ENCODE measurements around the gene ANKRD33B.
A peak's percentile ranks its signal among the peaks of the same experiment; 100 is the strongest.

ANKRD33B gene

DNA sequence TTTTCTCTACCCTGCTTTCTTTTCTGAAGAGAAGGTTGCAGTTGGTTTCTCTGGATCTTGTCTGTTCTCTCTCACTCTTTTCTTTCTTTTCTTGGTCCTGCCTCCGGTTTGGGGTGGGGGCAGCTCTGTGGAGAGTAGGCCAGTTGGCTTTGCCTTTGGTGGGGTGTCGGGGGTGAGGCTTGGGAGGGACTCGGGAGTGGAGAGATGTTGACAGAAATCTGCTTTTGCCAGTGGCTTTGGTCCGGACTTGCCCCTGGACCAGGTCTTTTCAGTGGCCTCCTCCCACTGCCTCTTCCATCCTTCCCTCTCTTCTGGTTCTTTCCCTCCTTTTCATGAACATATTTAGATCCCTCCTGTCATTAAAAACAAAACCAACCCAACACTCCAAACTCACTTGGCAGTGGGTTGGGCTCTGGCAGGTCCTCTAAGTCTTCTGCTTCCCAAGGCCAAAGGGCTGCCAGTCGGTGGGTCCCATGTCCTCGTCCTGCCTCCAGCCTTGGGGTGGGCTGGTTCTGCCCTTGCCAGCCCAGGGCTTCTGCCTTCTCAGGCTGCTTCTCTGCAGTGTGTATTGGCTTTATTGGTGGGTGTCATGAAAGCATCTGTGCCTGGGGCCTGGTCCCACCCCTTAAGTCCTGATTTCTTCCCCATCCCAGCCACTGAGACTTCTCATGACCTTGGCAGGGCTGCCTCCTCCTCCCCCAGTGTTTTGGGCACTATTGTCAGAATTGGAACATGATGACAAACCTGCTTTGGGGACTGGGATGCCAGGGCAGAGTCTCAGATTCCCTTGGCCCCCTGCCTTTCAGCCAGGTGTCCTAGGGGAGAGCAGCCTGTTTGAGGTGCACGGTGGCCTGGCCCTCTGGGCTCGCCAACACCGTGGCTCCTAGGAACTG lies 16.9 kb downstream of the ANKRD33B start:
- DNase-seq = no peak

DNA sequence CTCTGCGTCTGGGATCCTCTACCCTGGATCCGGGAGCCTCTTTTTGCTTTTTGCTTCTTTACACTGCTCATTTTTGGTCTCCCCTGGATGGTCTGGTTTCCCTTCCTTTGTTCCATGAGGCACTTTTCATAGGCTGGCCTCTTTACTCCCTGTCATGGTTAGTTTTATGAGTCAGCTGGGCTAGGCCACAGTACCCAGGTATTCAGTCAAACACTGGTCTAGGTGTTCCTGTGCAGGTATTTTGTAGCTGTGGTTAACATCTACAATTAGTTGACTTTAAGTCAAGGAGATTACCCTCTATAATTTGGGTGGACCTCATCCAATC lies 17.5 kb downstream of the ANKRD33B start:
- no peak for DNase-seq

DNA sequence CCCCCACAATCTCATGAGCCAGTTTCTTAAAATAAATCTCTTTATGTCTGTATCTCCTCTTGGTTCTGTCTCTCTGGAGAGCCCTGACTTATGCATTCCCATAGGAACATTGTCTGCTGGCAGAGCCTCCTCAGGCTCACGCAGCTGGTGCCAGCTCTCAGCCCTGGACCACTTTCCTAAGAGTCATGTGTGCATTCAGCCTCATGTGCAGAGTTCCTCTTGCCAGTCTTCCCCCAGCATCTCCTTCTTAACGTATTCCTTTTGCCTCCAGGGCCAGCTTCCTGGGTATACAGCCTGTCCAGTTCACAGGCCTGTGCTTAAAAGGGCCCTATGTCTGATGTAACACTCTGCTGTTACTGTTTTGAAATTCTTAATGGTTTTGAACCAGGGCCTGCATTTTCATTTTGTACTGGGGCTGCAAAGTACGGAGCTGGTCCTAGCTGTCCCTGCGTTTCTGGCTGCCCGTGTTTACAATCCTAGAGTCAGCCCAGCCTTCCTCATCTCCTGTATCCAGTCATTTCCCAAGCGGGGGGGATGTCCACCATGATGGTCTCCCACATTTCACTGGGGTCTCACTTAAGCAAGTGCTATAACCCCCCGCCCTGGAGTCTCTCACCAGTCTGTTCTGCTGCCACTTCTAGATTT lies 18.1 kb downstream of the ANKRD33B start:
- DNase-seq = no peak

DNA sequence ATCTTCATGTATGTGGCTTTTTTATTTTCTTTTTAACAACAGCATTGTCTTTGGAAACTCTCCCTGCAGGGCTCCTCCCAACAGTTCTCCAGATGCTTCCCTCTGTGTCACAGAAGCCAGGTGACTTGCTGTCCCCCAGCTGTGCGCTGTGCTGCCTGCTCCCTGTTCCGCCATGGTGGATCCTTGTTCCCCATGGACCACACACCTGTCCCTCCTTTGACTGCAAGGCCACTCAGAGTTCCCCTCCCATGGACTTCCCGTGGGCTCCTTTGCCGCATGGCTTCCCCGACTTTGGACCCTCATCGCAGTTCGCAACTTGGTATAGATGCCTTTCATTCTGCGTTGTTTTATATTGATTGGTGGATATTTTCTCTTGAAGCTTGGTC lies 18.6 kb downstream of the ANKRD33B start:
- DNase-seq = no peak

DNA sequence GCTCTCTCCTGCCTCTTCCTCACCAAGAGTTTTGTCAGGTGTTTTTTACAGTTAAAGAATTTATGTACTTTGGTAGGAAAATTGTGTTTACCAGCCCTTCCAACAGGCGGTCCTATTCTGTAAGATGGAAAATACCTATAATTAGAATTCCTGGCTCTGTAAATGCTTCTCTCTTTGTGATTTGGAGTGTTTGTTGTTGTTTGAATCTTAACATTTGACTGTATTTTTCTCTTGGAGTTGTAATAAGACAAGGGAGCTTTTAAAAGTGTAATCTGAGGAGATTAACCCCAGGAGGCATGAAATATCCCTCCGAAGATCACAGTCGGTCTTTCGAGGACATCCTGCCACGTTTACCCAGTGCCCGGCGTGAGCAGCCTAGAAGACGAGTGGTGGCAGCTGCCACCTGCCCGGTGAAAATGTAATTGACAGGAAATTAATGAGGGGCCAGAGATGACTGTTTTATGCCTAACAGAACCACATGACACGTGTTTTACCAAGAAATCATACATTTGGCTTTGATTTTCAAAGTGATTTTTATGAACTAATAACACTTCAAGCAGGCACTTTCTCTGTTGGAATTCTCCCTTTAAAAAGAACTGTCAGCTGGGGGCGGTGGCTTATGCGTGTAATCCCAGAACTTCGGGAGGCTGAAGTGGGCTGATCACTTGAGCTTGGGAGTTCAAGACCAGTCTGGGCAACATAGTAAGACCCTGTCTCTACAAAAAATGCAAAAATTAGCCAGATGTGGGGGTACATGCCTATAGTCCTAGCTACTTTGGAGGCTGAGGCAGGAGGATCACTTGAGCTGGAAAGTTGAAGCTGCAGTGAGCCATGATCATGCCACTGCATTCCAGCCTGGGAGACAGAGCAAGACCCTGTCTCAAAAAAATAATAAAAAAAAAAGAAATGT lies 20.0 kb downstream of the ANKRD33B start:
- no peak for DNase-seq

DNA sequence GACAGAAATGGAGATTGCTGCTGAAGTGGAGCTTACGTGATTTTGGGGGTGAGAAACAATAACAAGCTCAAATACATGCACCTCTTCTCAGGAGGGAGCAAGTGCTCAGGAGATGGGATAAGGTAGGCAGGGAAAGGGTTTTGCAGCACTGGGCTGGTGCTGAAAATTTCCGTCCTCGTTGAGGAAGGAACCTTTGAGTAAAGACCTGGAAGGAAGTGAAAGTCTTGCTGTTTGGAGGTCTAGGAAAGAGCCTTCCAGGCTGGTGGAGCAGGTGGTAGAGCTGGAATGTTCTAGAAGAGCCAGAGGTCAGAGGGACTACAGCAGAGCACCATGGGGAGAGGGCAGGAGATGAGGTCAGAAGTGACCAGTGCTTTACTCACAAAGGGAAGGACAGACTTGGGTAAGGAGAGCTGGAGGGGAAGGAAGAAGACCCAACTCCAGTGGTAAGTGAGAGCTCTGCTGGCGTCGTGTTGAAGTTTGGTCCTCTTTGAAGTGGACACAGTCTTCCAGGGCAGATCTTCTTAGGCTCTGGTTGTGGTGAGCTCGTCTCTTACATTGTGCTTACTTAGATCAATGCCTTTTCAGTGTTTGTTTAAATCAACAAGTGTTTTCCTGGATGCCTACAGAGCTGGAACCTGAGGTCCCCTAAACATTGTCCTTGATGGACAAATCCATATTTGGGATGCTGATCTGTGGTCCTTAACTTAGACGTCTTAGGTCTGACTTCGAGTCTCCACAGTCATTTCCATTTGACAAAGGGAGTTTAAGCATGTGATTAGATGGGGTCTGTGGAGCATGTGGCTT lies 21.0 kb downstream of the ANKRD33B start:
- no peak for DNase-seq

DNA sequence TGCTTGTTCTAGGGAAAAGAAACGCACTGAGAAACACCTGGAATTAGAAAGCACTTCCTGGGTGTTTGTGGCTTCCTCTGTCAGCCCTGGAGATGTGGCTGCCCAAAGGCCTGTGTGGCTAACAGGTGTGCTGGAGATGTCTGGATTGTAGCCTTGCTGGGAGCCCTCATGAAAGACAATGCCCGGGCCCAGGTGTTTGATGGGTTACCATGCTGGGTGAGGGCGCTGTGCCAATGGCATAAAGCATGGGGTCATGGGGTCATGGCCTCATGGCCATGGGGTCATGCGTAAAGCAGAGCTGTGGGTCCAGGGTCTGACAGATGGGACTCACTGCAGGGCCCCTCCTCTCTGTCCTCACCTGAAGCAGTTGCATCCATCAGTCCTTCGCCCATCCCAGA lies 21.6 kb downstream of the ANKRD33B start:
- DNase-seq = no peak

DNA sequence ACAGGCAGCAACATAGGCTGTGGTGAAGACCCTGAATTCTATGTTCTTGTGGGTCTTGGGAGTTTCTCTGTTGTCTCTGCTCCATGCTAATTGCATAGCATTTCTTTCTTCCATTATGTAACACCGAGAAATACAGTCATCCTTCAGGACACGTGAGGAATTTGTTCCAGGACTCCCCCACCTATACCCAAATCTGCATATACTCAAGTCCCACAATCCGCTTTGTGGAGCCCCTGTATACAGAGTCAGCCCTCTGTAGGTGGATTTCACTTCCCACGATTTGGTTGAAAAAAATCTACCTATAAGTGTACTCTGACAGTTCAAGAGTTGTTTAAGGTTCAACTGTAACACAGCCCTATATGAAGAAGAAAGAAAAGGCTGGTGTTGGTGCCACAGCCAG lies 22.1 kb downstream of the ANKRD33B start:
- DNase-seq = no peak

DNA sequence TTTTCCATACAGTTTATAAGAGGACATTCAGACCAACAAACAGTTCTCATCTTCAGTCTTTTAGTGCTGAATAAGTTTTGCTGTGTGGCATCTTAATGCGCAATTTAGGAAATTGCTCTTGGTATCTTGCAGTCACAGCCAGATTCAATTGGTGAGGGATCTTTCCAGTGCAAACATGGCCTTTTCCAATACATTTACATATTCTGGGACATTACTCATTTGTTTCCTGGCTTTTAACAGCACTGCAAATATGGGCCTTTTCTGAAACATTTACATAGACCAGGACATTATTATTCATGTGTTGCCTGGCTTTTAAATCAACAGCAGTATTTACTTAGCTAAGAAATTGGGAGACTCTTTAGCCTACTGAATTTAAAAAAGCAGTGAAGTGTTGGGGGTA lies 22.7 kb downstream of the ANKRD33B start:
- DNase-seq = no peak

DNA sequence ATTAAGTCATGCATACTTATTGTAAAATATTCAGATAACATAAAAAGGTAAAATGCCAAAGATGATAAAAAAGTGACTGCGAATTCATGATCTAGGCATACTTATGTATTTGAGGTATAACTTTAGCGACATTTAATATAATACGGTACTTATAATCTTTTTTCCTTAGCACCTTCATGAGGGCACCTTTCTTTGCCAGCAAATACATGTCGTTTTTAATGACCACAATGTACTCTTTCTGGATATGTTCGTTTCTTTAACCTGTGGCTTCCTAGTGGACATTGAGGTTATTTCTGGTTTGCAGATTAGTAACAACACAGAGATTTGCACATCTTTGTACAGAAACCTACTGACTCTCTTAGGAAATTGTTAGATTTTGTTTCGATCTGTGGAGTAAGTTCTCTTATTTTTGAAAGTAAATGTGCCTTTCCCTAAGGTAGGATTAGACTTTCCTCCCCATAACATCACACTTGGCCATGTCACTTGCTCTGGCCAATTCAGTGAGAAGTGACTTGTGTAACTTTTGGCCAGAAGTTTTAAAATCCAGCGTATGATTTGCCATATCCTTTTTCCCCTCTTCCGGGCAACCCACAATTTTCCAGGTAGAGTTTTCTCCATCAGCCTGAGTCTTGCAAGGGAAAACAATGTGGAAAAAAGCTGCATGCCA lies 24.4 kb downstream of the ANKRD33B start:
- DNase-seq = no peak

DNA sequence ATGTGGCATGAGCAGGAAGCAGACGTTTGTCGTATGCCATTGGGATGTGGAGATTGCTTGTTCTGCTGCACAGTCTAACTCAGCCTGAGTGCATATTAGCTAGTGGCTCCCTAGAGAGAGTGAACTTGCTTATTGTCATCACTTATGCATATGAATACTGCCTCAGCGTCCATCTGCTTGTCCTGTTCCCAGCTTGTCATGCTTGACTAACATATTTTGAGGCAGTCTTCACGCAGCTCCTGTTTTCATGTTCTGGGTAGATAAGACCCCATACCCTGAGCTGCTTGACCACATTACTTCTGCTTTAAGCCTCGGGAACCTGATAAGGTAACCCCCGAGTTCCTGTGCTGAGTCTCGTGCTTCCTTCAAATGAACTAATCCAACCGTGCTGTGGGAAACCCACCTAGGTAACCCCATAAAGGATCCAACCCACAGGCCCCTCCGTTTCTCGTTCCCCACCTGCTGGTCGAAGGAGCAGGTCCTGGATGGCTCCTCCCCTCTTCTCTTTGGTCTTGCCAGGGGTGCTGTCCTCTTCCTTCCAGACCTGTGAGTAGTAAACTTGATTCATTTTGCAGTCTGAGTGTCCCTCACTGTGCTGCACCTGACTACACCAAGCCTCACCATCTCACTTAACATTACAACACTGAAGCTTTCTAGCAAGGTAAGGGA lies 25.0 kb downstream of the ANKRD33B start:
- DNase-seq = no peak

DNA sequence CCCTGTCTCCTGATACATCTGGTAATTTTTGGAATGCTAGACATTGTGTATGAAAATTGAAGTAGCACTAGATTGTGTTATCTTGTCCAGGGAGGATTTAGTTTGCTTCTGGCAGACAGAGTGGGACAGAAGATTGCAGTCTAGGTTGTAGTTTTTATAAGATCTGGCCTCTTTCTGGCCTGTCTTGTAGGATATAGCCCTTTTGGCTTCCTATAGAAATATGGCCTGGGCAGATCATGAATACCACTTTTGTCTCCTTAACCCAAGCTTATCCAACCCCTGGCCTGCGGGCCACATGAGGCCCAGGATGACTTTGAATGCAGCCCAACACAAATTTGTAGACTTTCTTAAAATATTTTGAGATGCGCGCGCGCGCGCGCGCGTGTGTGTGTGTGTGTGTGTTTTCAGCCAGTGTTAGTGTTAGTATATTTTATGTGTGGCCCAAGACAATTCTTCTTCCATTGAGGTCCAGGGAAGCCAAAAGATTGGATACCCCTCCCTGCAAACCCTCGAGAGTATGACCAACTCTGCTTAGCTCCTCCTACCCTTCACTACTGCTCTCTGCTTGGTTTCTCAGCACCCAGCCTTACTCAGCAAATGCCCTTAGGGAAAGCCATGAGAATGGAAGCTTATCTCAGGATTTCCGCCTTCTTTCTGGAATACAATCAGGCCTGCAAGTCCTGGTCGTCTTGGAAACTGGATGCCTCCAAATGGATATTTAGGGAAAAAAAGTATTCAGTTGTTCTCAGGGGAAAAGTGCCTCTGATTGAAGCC lies 26.5 kb downstream of the ANKRD33B start:
- DNase-seq = no peak

DNA sequence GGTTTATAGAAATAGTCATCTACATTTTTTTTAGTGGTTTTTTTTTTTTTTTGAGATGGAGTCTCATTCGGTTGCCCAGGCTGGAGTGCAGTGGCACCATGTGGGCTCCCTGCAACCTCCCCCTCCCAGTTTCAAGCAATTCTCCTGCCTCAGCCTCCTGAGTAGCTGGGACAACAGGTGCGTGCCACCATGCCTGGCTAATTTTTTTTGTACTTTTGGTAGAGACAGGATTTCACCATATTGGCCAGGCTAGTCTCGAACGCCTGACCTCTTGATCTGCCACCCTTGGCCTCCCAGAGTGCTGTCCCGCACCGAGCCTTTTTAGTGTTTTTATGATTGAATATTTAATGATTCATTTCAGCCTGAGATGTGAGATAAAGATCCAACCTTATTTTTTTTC lies 27.3 kb downstream of the ANKRD33B start:
- DNase-seq = no peak

DNA sequence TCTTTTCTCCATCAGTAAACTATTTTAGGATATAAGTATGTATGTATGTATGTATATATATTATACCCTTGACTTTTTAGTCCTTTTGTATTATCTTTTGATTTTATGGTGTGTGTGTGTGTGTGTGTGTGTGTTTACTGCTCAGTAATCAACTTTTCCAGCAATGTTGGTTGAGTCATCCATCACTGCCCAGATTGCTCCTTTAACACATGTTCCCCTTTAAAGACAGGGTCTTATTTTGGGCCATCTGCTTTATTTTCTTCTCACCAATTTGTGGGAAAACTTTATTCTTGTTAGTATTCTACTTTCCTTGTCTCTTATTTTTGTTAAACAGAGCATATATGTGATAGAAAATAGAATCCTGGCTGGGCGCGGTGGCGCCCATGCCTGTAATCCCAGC lies 28.1 kb downstream of the ANKRD33B start:
- no peak for DNase-seq

DNA sequence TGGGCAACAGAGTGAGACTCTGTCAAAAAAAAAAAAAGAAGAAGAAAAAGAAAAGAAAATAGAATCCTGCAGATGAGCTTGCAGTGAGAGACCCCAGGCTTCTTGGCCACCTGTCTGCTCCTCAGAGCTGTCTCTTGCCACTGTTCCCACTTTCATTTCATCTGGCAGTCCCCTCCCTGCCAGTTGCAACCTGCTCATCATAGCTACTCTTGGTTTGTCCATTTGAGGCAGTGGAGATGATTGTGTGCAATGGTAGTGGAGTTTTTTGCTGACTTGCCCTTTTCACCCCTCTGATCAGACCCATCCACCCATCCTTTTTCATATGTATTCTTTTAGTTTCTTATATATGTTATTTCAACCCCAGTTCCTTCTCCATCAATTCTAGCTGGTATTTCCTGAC lies 28.7 kb downstream of the ANKRD33B start:
- DNase-seq = no peak

DNA sequence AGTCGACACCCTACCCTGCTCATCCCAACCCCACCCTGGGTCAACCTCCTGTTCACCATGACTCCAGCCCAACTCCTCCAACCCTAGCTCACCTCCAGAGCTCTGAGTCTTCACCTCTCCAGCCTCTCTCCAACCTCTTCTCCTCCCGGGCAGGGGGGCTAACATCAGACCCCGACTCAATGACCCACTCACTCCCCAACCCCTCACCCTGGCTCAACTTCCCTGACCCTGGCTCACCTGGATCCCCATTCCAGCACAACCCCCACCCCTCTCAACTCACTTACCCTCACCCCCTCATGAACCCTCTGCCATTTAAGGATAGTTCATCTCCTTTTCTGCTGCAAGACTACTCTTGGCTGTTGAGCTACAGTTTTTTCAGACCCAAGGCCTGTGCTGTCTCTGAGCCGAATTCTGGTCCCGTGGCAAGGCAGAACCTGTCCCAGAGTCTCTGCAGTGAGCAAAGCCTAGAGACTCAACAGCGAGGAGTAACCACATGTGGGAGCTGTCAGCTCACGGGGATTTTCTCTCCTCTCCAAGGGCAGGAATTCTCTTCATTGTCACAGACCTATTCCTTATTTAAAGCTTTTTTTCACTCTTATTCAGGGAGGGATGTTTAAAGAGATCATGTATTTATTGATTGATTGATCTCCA lies 29.8 kb downstream of the ANKRD33B start:
- DNase-seq = no peak

DNA sequence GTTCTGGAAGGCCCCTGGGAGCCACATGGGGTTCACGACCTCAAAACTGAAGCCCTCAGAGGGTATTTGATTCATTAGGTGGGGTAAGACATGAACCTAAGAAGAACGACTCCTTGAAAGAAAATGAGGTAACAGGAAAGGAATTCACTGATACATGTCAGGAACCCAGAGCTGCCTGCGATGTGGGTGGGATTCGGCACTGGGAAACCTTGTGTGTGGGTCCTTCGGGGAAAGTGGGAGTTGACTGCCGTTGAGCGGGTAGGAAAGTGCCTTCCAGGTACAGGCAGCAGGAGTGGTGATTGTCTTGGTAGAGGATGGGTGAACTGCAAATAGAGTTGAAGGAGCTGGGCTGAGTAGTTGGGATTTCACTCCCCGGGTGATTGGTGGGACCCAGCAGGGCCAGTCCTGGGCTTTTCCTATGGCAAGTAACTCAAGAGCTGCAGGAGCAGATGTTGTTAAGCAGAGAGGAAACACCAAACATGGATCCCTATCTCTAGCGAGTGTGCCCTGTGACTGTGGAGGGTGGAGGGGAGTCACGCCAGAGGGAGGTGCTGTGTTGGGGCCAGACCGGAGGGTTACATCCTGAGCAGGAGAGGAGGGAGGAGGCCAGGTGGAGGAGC lies 30.8 kb downstream of the ANKRD33B start:
- DNase-seq = no peak

DNA sequence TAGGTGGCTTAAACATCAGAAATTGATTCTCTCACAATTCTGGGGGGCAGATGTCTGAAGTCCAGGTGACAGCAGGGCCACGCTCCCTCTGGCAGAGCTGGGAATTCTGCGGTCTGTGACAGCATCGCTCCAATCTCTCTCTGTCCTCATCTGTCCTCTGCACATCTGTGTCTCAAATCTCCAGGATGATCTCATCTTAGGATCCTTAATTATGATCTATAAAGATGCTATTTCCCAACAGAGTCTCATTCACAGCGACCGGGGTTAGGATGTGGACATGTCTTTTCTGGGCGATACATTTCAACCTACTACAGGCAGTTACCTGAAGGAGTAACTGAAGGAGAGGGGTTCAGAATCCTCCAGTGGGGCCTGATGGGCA lies 31.4 kb downstream of the ANKRD33B start:
- no peak for DNase-seq

DNA sequence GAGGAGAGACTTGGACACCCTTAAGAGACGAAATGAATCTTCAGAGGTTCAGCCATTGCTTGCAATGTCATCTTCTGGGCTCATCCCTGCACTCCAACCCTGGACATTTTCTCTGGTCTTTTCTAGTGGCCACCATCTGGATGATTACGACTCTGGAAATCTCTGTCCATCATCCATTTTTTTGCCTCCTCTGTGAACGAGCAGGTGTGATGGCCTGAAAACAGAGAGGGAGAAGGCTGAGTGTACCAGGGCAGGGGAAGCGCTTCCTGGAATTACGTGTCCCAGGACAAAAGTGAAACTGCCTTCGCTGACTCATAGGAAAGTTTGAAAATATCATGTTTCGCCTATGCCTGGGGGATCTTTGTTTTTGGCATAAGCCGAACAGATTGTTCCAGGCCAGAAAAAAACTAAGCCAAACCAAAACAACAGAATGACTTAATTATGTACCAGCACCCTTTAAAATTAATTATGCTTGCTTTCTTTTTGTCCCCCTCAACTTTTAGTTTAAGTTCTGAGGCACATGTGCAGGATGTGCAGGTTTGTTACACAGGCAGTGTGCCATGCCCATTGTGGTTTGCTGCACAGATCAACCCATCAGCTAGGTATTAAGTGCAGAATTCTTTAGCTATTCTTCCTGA lies 31.9 kb downstream of the ANKRD33B start:
- peak; percentile 17 for DNase-seq

Data from CD4-positive, alpha-beta T cell treated with Interleukin-10 for 1 hour (primary cell).